ENCODE data around the gene MYH15. TPM values are rescaled to one million over a fixed set of nuclear protein-coding genes. Genes with fewer than 3 reads are reported as not detected.

MYH15 gene
- total RNA-seq, 2 donors from 2014 or later, result 0.07 to 0.15 TPM

DNA sequence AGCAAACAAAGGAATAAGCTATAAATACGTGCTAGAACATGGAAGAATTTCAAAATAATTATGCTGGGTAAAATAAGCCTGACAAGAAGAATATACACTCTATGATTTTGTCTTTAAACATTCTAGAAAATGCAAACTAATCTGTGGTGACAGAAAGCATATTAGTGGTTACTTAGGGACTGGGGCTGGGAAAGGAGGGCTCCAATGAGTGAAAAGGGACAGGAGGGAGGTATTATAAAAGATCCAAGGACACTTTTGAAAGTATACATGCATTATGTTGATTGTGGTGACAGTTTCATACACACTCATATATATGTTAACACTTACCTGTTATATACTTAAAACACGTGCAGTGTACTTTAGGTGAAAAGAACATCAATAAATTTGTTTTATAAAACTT is 23.0 kb downstream of the MYH15 start:
- H3K27ac Mint-ChIP-seq, result no peak overlapping the region
- H3K27ac ChIP-seq (ENCODE audit: low read depth, low read length), result no peak overlapping the region
- no peaks in the 10 kb centered on the region for H3K36me3 Mint-ChIP-seq (ENCODE audit: low read depth)
- H3K36me3 ChIP-seq (ENCODE audit: control insufficient read depth, insufficient read depth, low read length), result no peaks in the 10 kb centered on the region
- peaks cover 16% of the 10 kb centered on the region for H3K4me1 Mint-ChIP-seq
- H3K9me3 Mint-ChIP-seq, result no peaks in the 10 kb centered on the region
- DNase-seq, result no peak
- H3K27me3 ChIP-seq (ENCODE audit: control insufficient read depth, insufficient read depth, low read length, poor library complexity, severe bottlenecking), result no peaks in the 10 kb centered on the region
- no peaks in the 10 kb centered on the region for H3K27me3 Mint-ChIP-seq (ENCODE audit: insufficient read depth)
- no peak overlapping the region for H3K4me3 ChIP-seq (ENCODE audit: low read length)
- no peak overlapping the region for H3K4me3 Mint-ChIP-seq
- H3K9me3 ChIP-seq (ENCODE audit: control insufficient read depth, low read length), result no peaks in the 10 kb centered on the region
- TF ChIP-seq CTCF (conservative IDR thresholded peaks at IDR 0.05), result no peak
- no peaks in the 10 kb centered on the region for H3K4me1 ChIP-seq (ENCODE audit: control insufficient read depth, insufficient read depth, low read length)
- no peak overlapping the region for H3K9ac ChIP-seq (ENCODE audit: extremely low read depth, low read length, poor library complexity, severe bottlenecking)
- no CpG with 5 or more reads among the region's 2 CpGs for WGBS, 2 experiments (ENCODE audit: insufficient coverage in 1 of 2, insufficient read length in 1 of 2)

GRCh38 chr3:108486941-108487340 is 23.5 kb downstream of the MYH15 start:
- H3K27ac ChIP-seq (ENCODE audit: low read depth, low read length), result no peak overlapping the region
- no peaks in the 10 kb centered on the region for H3K27me3 Mint-ChIP-seq (ENCODE audit: insufficient read depth)
- no peaks in the 10 kb centered on the region for H3K9me3 ChIP-seq (ENCODE audit: control insufficient read depth, low read length)
- peaks cover 16% of the 10 kb centered on the region for H3K4me1 Mint-ChIP-seq
- no peaks in the 10 kb centered on the region for H3K4me1 ChIP-seq (ENCODE audit: control insufficient read depth, insufficient read depth, low read length)
- H3K4me3 ChIP-seq (ENCODE audit: low read length), result no peak overlapping the region
- no peak overlapping the region for H3K27ac Mint-ChIP-seq
- no peaks in the 10 kb centered on the region for H3K36me3 Mint-ChIP-seq (ENCODE audit: low read depth)
- no peaks in the 10 kb centered on the region for H3K36me3 ChIP-seq (ENCODE audit: control insufficient read depth, insufficient read depth, low read length)
- no peaks in the 10 kb centered on the region for H3K9me3 Mint-ChIP-seq
- no peaks in the 10 kb centered on the region for H3K27me3 ChIP-seq (ENCODE audit: control insufficient read depth, insufficient read depth, low read length, poor library complexity, severe bottlenecking)
- TF ChIP-seq CTCF (conservative IDR thresholded peaks at IDR 0.05), result no peak
- no peak overlapping the region for H3K9ac ChIP-seq (ENCODE audit: extremely low read depth, low read length, poor library complexity, severe bottlenecking)
- no peak overlapping the region for H3K4me3 Mint-ChIP-seq
- DNase-seq, result no peak
- WGBS, 2 experiments (ENCODE audit: insufficient coverage in 1 of 2, insufficient read length in 1 of 2), result 62 to 74% methylated on average over 5 to 6 of the region's 6 CpGs

- Mint-ChIP-seq H3K36me3 (ENCODE audit: low read depth) (no peaks in the 10 kb centered on the region), H3K27me3 (ENCODE audit: insufficient read depth) (no peaks in the 10 kb centered on the region), H3K4me1 (peaks cover 16% of the 10 kb centered on the region), H3K9me3 (no peaks in the 10 kb centered on the region), H3K4me3 (no peak overlapping the region), H3K27ac (no peak overlapping the region)
- H3K27ac ChIP-seq (ENCODE audit: low read depth, low read length), result peak overlapping the region; percentile 37
- H3K4me3 ChIP-seq (ENCODE audit: low read length), result no peak overlapping the region
- H3K9ac ChIP-seq (ENCODE audit: extremely low read depth, low read length, poor library complexity, severe bottlenecking), result no peak overlapping the region
- no peaks in the 10 kb centered on the region for H3K9me3 ChIP-seq (ENCODE audit: control insufficient read depth, low read length)
- no peaks in the 10 kb centered on the region for H3K36me3 ChIP-seq (ENCODE audit: control insufficient read depth, insufficient read depth, low read length)
- no peaks in the 10 kb centered on the region for H3K4me1 ChIP-seq (ENCODE audit: control insufficient read depth, insufficient read depth, low read length)
- H3K27me3 ChIP-seq (ENCODE audit: control insufficient read depth, insufficient read depth, low read length, poor library complexity, severe bottlenecking), result no peaks in the 10 kb centered on the region
- TF ChIP-seq CTCF (conservative IDR thresholded peaks at IDR 0.05), result no peak
- 76 to 80% methylated on average over 2 to 3 of the region's 3 CpGs for WGBS, 2 experiments (ENCODE audit: insufficient coverage in 1 of 2, insufficient read length in 1 of 2)
- no peak for DNase-seq
Observed at GRCh38 chr3:108486338-108486737, 24.1 kb downstream of the MYH15 start.
